DOHH2 (cell line): ENCODE results near the gene BBS12.

Source experiments
- CTCF ChIP-seq: fragments of 200-600 bp; sonication (generic); IDR thresholded peaks from one replicate; pipeline ENCODE4 v1.5.1; 2014; ENCODE audit warnings: antibody characterized with exemption, mild to moderate bottlenecking, low read depth, low read length; ENCODE audit not compliant: poor library complexity, severe bottlenecking
- EZH2phosphoT487 ChIP-seq: fragments of 200-600 bp; sonication (generic); IDR thresholded peaks from 2 replicates; pipeline ENCODE4 v1.6.1; 2017; ENCODE audit warnings: borderline replicate concordance, mild to moderate bottlenecking, antibody characterized with exemption, low read length, moderate library complexity, mixed read lengths

DNA sequence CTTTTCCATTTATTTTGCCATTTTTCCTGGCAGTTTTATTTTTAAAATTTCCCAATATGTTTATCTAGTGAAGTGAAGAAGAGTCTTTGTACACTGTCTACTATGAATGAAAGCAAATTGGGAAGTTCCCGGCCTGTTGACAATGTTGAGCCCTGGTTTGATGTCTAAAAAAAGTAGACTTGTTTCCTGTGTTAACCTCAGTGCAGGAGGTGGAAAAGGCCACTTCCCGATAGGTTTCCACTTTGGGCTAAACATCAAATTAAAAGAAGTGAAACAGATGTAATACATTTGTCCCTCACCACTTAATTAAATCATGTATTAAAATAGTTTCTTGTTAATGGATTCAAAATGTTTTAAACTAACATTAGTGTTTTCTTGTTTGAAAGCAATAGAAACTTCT, 30.0 kb downstream of the BBS12 start:
- no peak for TF ChIP-seq CTCF
- TF ChIP-seq EZH2phosphoT487, result no peak
